Spleen (tissue), 11 donors: ENCODE data around the gene GAS7. TPM values are rescaled to one million over a fixed set of nuclear protein-coding genes. Genes with fewer than 3 reads are reported as not detected.

Experiments
- DNase-seq: peaks from one replicate; pipeline ENCODE4 v3.0.0-alpha.2; 2020
- H3K27ac ChIP-seq, 8 donors: fragments of 200-600 bp; sonication (generic) in 7 of 8; 1 replicate in 4 of 8; 2 replicates in 4 of 8; pipeline versions ENCODE4 v1.5.0 to v1.8.0; 2016 to 2021; ENCODE audit warnings: inconsistent platforms in 4 of 8, mild to moderate bottlenecking in 4 of 8, moderate library complexity in 1 of 8
- H3K27me3 ChIP-seq, 7 donors: fragments of 200-600 bp; sonication (generic) in 6 of 7; replicated peaks in 1 of 7; 1 replicate in 4 of 7; 2 replicates in 3 of 7; pipeline versions ENCODE4 v1.5.0 to v1.8.0; 2016 to 2021; ENCODE audit warnings: inconsistent platforms in 3 of 7, mild to moderate bottlenecking in 1 of 7
- H3K36me3 ChIP-seq, 6 donors: fragments of 200-600 bp; sonication (generic) in 5 of 6; 1 replicate in 4 of 6; 2 replicates in 2 of 6; pipeline versions ENCODE4 v1.5.0 to v1.8.0; 2016 to 2021; ENCODE audit warnings: inconsistent platforms in 2 of 6
- H3K4me1 ChIP-seq, 6 donors: fragments of 200-600 bp; sonication (generic) in 5 of 6; 1 replicate in 3 of 6; 2 replicates in 3 of 6; pipeline versions ENCODE4 v1.5.0 to v1.8.0; 2016 to 2021; ENCODE audit warnings: inconsistent platforms in 3 of 6
- H3K4me3 ChIP-seq, 8 donors: fragments of 200-600 bp; sonication (generic) in 7 of 8; 1 replicate in 4 of 8; 2 replicates in 4 of 8; pipeline versions ENCODE4 v1.5.0 to v1.8.0; 2016 to 2021; ENCODE audit warnings: inconsistent platforms in 4 of 8, mild to moderate bottlenecking in 4 of 8, moderate library complexity in 2 of 8
- H3K9me3 ChIP-seq, 8 donors: fragments of 200-600 bp; sonication (generic) in 7 of 8; 1 replicate in 4 of 8; 2 replicates in 4 of 8; pipeline versions ENCODE4 v1.5.0 to v1.8.0; 2016 to 2021; ENCODE audit warnings: inconsistent platforms in 4 of 8
- CTCF ChIP-seq, 11 experiments: fragments of 200-600 bp in 7 of 11; fragments of 450-650 bp in 4 of 11; sonication (generic) in 4 of 11; IDR thresholded peaks in 8 of 11; conservative IDR thresholded peaks in 3 of 11; 1 replicate in 7 of 11; 2 replicates in 4 of 11; pipeline versions ENCODE4 v1.4.0 to v1.8.0; 2016 to 2021; ENCODE audit warnings: antibody characterized with exemption in 11 of 11, inconsistent platforms in 4 of 11, mild to moderate bottlenecking in 1 of 11
- POLR2A ChIP-seq, 3 donors: fragments of 450-650 bp; IDR thresholded peaks; one replicate each; pipeline ENCODE4 v1.5.1; 2017; ENCODE audit warnings: antibody characterized with exemption in 3 of 3, mild to moderate bottlenecking in 1 of 3
- POLR2AphosphoS5 ChIP-seq, 3 donors: sonication (generic); formaldehyde crosslinking; IDR thresholded peaks; one replicate each; pipeline ENCODE4 v1.5.1; 2017; ENCODE audit warnings: antibody characterized with exemption in 3 of 3
- WGBS, 5 donors: extraction: QIAGEN DNeasy Blood & Tissue Kit in 3 of 5; methylation state at CpG; one replicate each; pipeline versions ENCODE4 v1.1.5 to v1.1.7; 2013 to 2018; 5-methylcytosine and 5-hydroxymethylcytosine counted together
- intact Hi-C: fragments of 100-400 bp; cut with DNase I; formaldehyde crosslinking; loops from one replicate; pipeline ENCODE4 v1.15.0; 2023; ENCODE audit warnings: low total_unique reads
- polyA plus RNA-seq, 3 donors: library from polyadenylated mRNA; stranded (reverse); fragments of 200-250 nt; gene quantifications; one replicate each; pipeline ENCODE4 v1.2.1, GENCODE V29; 2013
- total RNA-seq, 7 donors: library from RNA; depleted of rRNA in 3 of 7; stranded (reverse); fragments of >200 nt in 3 of 7; fragmentation: NEBNext Ultra II Directional in 4 of 7; extraction: Animal tissue kit (Norgen Biotek cat#: 25700) in 4 of 7; gene quantifications; one replicate each; pipeline versions ENCODE4 v1.1.0 to v1.2.1, GENCODE V29; 2016 to 2021
- donor health status: healthy with polysubstance abuse.
- donor health status: DM: no; HTN: no; CAD: no; lungs with moderate emphysema.
- donor health status: DM: no; HTN: no; CAD: no.
- donor health status: Bipolar disorder and iron deficiency.
- donor health status: healthy.
- donor health status: DM: no; HTN: no; CAD: no.
- donor health status: DM: yes; HTN: yes; CAD: no.

GAS7 gene
- total and polyA plus RNA-seq, 10 donors = 4.1 to 127 (median 60.9) TPM

- TF ChIP-seq POLR2A (IDR thresholded peaks at IDR 0.05) (no peak), CTCF (IDR thresholded peaks at IDR 0.05 in 8 of 11, conservative IDR thresholded peaks at IDR 0.05 in 3 of 11) (no peak), POLR2AphosphoS5 (IDR thresholded peaks at IDR 0.05) (no peak)
- H3K4me3 ChIP-seq = no peak overlapping the region
- WGBS, 5 donors = 81 to 93% (median 84%) methylated on average over 7 of the region's 7 CpGs
- H3K9me3 ChIP-seq = no peaks in the 10 kb centered on the region
- intact Hi-C loops = no loop called here
- H3K4me1 ChIP-seq = peaks cover 4 to 74% (median 41%) of the 10 kb centered on the region in 6 donors
- H3K27me3 ChIP-seq = no peaks in the 10 kb centered on the region
- H3K36me3 ChIP-seq = no peaks in the 10 kb centered on the region
- peak overlapping the region in 3 of 8 donors; percentile 42 to 48 (median 46) for H3K27ac ChIP-seq
- no peak for DNase-seq
Measured at GRCh38 chr17:10166176-10166935, 32.0 kb downstream of the GAS7 start.

GRCh38 chr17:10162096-10162495 lies 36.3 kb downstream of the GAS7 start:
- intact Hi-C loops = no loop called here
- peaks cover 8 to 73% (median 45%) of the 10 kb centered on the region in 6 donors for H3K4me1 ChIP-seq
- no peak for DNase-seq
- H3K27me3 ChIP-seq = no peaks in the 10 kb centered on the region
- H3K36me3 ChIP-seq = no peaks in the 10 kb centered on the region
- WGBS, 5 donors = 38 to 66% (median 56%) methylated on average over 5 of the region's 5 CpGs
- H3K4me3 ChIP-seq = no peak overlapping the region
- TF ChIP-seq POLR2A (IDR thresholded peaks at IDR 0.05) = no peak
- no peak for TF ChIP-seq CTCF (IDR thresholded peaks at IDR 0.05 in 8 of 11, conservative IDR thresholded peaks at IDR 0.05 in 3 of 11)
- no peak for TF ChIP-seq POLR2AphosphoS5 (IDR thresholded peaks at IDR 0.05)
- no peaks in the 10 kb centered on the region for H3K9me3 ChIP-seq
- peak overlapping the region in 6 of 8 donors; percentile 62 to 72 (median 70) for H3K27ac ChIP-seq

GRCh38 chr17:10161386-10161785 lies 37.0 kb downstream of the GAS7 start:
- WGBS, 5 donors = 40 to 75% (median 62%) methylated on average over 5 of the region's 5 CpGs
- Histone ChIP-seq H3K9me3 (no peaks in the 10 kb centered on the region), H3K36me3 (no peaks in the 10 kb centered on the region), H3K4me1 (peaks cover 16 to 76% (median 49%) of the 10 kb centered on the region in 6 donors), H3K27ac (peak overlapping the region in 7 of 8 donors; percentile 11 to 72 (median 69)), H3K4me3 (no peak overlapping the region), H3K27me3 (no peaks in the 10 kb centered on the region)
- intact Hi-C loops = no loop called here
- DNase-seq = no peak
- TF ChIP-seq CTCF (IDR thresholded peaks at IDR 0.05 in 8 of 11, conservative IDR thresholded peaks at IDR 0.05 in 3 of 11) (no peak), POLR2A (IDR thresholded peaks at IDR 0.05) (no peak), POLR2AphosphoS5 (IDR thresholded peaks at IDR 0.05) (peak in 1 of 3 donors; percentile 75)

- peak overlapping the region; percentile 73 to 88 (median 82) for H3K27ac ChIP-seq
- 3 to 7% (median 4%) methylated on average over 10 to 11 of the region's 11 CpGs for WGBS, 5 donors
- H3K4me1 ChIP-seq = peaks cover 22 to 63% (median 41%) of the 10 kb centered on the region in 6 donors
- intact Hi-C loops = no loop called here
- H3K9me3 ChIP-seq = no peaks in the 10 kb centered on the region
- peak in 2 of 3 donors; percentile 65 to 76 for TF ChIP-seq POLR2AphosphoS5 (IDR thresholded peaks at IDR 0.05)
- no peak for TF ChIP-seq CTCF (IDR thresholded peaks at IDR 0.05 in 8 of 11, conservative IDR thresholded peaks at IDR 0.05 in 3 of 11)
- peak in 1 of 3 donors; percentile 12 for TF ChIP-seq POLR2A (IDR thresholded peaks at IDR 0.05)
- no peaks in the 10 kb centered on the region for H3K27me3 ChIP-seq
- no peaks in the 10 kb centered on the region for H3K36me3 ChIP-seq
- peak; percentile 86 for DNase-seq
- peak overlapping the region in 1 of 8 donors; percentile 46 for H3K4me3 ChIP-seq
Measured at GRCh38 chr17:10156948-10157607, 41.3 kb downstream of the GAS7 start.
